ENCODE data around the gene CAPN10. TPM values are rescaled to one million over a fixed set of nuclear protein-coding genes. Genes with fewer than 3 reads are reported as not detected.

Gene CAPN10
- total RNA-seq, 1 donor from 2014 or later: 14.2 TPM

- no peaks in the 10 kb centered on the region for H3K4me1 ChIP-seq
- H3K27ac ChIP-seq: no peak overlapping the region
- H3K9me3 ChIP-seq: no peaks in the 10 kb centered on the region
- DNase-seq (ENCODE audit: extremely low spot score in 2 of 2): no peak
- no peaks in the 10 kb centered on the region for H3K27me3 ChIP-seq
- no peak for TF ChIP-seq POLR2A (IDR thresholded peaks at IDR 0.05)
- no peak for TF ChIP-seq POLR2AphosphoS5 (IDR thresholded peaks at IDR 0.05; ENCODE audit: insufficient read depth in 1 of 2, low read depth in 1 of 2)
- TF ChIP-seq CTCF (IDR thresholded peaks at IDR 0.05): no peak
- peaks cover 0 to 3% of the 10 kb centered on the region in 2 donors for H3K36me3 ChIP-seq
- intact Hi-C loops (cut with DNase I): no loop called here
- H3K4me3 ChIP-seq: no peak overlapping the region
Measured at GRCh38 chr2:240600451-240600961, 14.0 kb downstream of the CAPN10 start.

GRCh38 chr2:240601061-240601830 lies 14.7 kb downstream of the CAPN10 start:
- Histone ChIP-seq H3K4me1 (no peaks in the 10 kb centered on the region), H3K4me3 (no peak overlapping the region), H3K9me3 (no peaks in the 10 kb centered on the region), H3K27ac (no peak overlapping the region), H3K36me3 (peaks cover 0 to 3% of the 10 kb centered on the region in 2 donors), H3K27me3 (no peaks in the 10 kb centered on the region)
- TF ChIP-seq POLR2AphosphoS5 (IDR thresholded peaks at IDR 0.05; ENCODE audit: insufficient read depth in 1 of 2, low read depth in 1 of 2) (no peak), CTCF (IDR thresholded peaks at IDR 0.05) (no peak), POLR2A (IDR thresholded peaks at IDR 0.05) (no peak)
- DNase-seq (ENCODE audit: extremely low spot score in 2 of 2): no peak
- intact Hi-C loops (cut with DNase I): no loop called here

- Histone ChIP-seq H3K27ac (no peak overlapping the region), H3K9me3 (no peaks in the 10 kb centered on the region), H3K4me3 (no peak overlapping the region), H3K4me1 (no peaks in the 10 kb centered on the region), H3K27me3 (no peaks in the 10 kb centered on the region), H3K36me3 (peaks cover 0 to 3% of the 10 kb centered on the region in 2 donors)
- no peak for DNase-seq (ENCODE audit: extremely low spot score in 2 of 2)
- intact Hi-C loops (cut with DNase I): no loop called here
- TF ChIP-seq POLR2A (IDR thresholded peaks at IDR 0.05): no peak
Measured at GRCh38 chr2:240601831-240602160, 15.3 kb downstream of the CAPN10 start.

- no peak overlapping the region for H3K27ac ChIP-seq
- no peaks in the 10 kb centered on the region for H3K27me3 ChIP-seq
- no peak for TF ChIP-seq POLR2AphosphoS5 (IDR thresholded peaks at IDR 0.05; ENCODE audit: insufficient read depth in 1 of 2, low read depth in 1 of 2)
- no peak for TF ChIP-seq POLR2A (IDR thresholded peaks at IDR 0.05)
- no peak for TF ChIP-seq CTCF (IDR thresholded peaks at IDR 0.05)
- no peak for DNase-seq (ENCODE audit: extremely low spot score in 2 of 2)
- no peak overlapping the region for H3K4me3 ChIP-seq
- H3K4me1 ChIP-seq: no peaks in the 10 kb centered on the region
- intact Hi-C loops (cut with DNase I): no loop called here
- H3K9me3 ChIP-seq: no peaks in the 10 kb centered on the region
- H3K36me3 ChIP-seq: peaks cover 0 to 3% of the 10 kb centered on the region in 2 donors
Measured at GRCh38 chr2:240602266-240603050, 15.9 kb downstream of the CAPN10 start.

GRCh38 chr2:240603081-240603835 lies 16.7 kb downstream of the CAPN10 start:
- TF ChIP-seq CTCF (IDR thresholded peaks at IDR 0.05): no peak
- no peak for TF ChIP-seq POLR2AphosphoS5 (IDR thresholded peaks at IDR 0.05; ENCODE audit: insufficient read depth in 1 of 2, low read depth in 1 of 2)
- TF ChIP-seq POLR2A (IDR thresholded peaks at IDR 0.05): no peak
- no peaks in the 10 kb centered on the region for H3K27me3 ChIP-seq
- no peaks in the 10 kb centered on the region for H3K9me3 ChIP-seq
- H3K4me1 ChIP-seq: no peaks in the 10 kb centered on the region
- DNase-seq (ENCODE audit: extremely low spot score in 2 of 2): no peak
- intact Hi-C loops (cut with DNase I): no loop called here
- no peak overlapping the region for H3K4me3 ChIP-seq
- no peak overlapping the region for H3K27ac ChIP-seq
- H3K36me3 ChIP-seq: no peaks in the 10 kb centered on the region

All from vagina (tissue), 2 donors.